Keratinocyte (primary cell): Measurements from ENCODE around the gene DDA1. TPM values are rescaled to one million over a fixed set of nuclear protein-coding genes. Genes with fewer than 3 reads are reported as not detected.

Experiments used
- DNase-seq: peaks from one replicate; pipeline ENCODE4 v3.0.0-alpha.2; 2011; ENCODE audit warnings: low read depth, missing footprints, low spot score
- FAIRE-seq: peaks from 2 replicates; lab custom pipeline; 2011; peaks lifted over from hg19 to GRCh38; lab: Jason Lieb, UNC
- H2AFZ ChIP-seq: 2 replicates; pipeline ENCODE4 v1.6.0; 2012; ENCODE audit warnings: low read length, control low read depth, inconsistent platforms; ENCODE audit not compliant: control insufficient read depth
- H3K27ac ChIP-seq: 2 replicates; pipeline ENCODE4 v1.5.1; 2011; ENCODE audit warnings: low read length; ENCODE audit not compliant: control insufficient read depth, insufficient read depth
- H3K27me3 ChIP-seq: 3 replicates; pipeline ENCODE4 v1.6.0; 2011; ENCODE audit warnings: low read length; ENCODE audit not compliant: control insufficient read depth, insufficient read depth; ENCODE audit errors: extremely low read depth
- H3K36me3 ChIP-seq, 2 experiments: 2 replicates in 1 of 2; 3 replicates in 1 of 2; pipeline ENCODE4 v1.5.1; 2011; ENCODE audit warnings: low read length in 2 of 2, mild to moderate bottlenecking in 1 of 2; ENCODE audit not compliant: control insufficient read depth in 2 of 2, insufficient read depth in 2 of 2; ENCODE audit errors: extremely low read depth in 1 of 2
- H3K4me1 ChIP-seq: 3 replicates; pipeline ENCODE4 v1.5.1; 2011; ENCODE audit warnings: low read length; ENCODE audit not compliant: control insufficient read depth, insufficient read depth; ENCODE audit errors: extremely low read depth
- H3K4me2 ChIP-seq: 3 replicates; pipeline ENCODE4 v1.6.0; 2011; ENCODE audit warnings: low read depth, low read length; ENCODE audit not compliant: control insufficient read depth, insufficient read depth; ENCODE audit errors: extremely low read depth
- H3K4me3 ChIP-seq, 3 experiments: fragments of 200-600 bp in 1 of 3; sonication (generic) in 1 of 3; 2 replicates in 2 of 3; 3 replicates in 1 of 3; pipeline ENCODE4 v1.5.1; 2011 to 2016; ENCODE audit warnings: low read length in 3 of 3, mild to moderate bottlenecking in 3 of 3, control low read depth in 2 of 3, inconsistent platforms in 1 of 3, low read depth in 1 of 3, mixed read lengths in 1 of 3, mixed run types in 1 of 3, moderate library complexity in 1 of 3; ENCODE audit not compliant: control insufficient read depth in 2 of 3, insufficient read depth in 2 of 3; ENCODE audit errors: extremely low read depth in 1 of 3
- H3K79me2 ChIP-seq: 2 replicates; pipeline ENCODE4 v1.6.0; 2012; ENCODE audit warnings: low read length; ENCODE audit not compliant: control insufficient read depth, insufficient read depth
- H3K9ac ChIP-seq: 3 replicates; pipeline ENCODE4 v1.6.0; 2011; ENCODE audit warnings: low read length; ENCODE audit not compliant: control insufficient read depth, insufficient read depth; ENCODE audit errors: extremely low read depth
- H3K9me1 ChIP-seq: 3 replicates; pipeline ENCODE4 v1.6.0; 2011; ENCODE audit warnings: low read length; ENCODE audit not compliant: control insufficient read depth, insufficient read depth; ENCODE audit errors: extremely low read depth
- H3K9me3 ChIP-seq: 2 replicates; pipeline ENCODE4 v1.5.1; 2012; ENCODE audit warnings: low read depth, low read length; ENCODE audit not compliant: control insufficient read depth
- H4K20me1 ChIP-seq: 3 replicates; pipeline ENCODE4 v1.6.0; 2011; ENCODE audit warnings: low read length; ENCODE audit not compliant: control insufficient read depth, insufficient read depth; ENCODE audit errors: extremely low read depth
- EZH2 ChIP-seq: IDR thresholded peaks from one replicate; pipeline ENCODE4 v1.6.1; 2012; ENCODE audit warnings: inconsistent platforms, mild to moderate bottlenecking, low read length, moderate library complexity
- dilution Hi-C: fragments of 300-500 bp; cut with MboI; formaldehyde crosslinking; loops from one replicate; pipeline ENCODE4 v1.7.0; 2020; ENCODE audit warnings: low sequenced_read_pairs; ENCODE audit not compliant: extremely low pct_ligation_motif_present
- polyA plus RNA-seq, 5 experiments: library from polyadenylated mRNA; depleted of rRNA in 3 of 5; stranded (reverse) in 3 of 5; stranded (forward) in 1 of 5; unstranded in 1 of 5; fragments of >200 nt; gene quantifications; 1 replicate in 1 of 5; 2 replicates in 3 of 5; 3 replicates in 1 of 5; pipeline versions ENCODE4 v1.2.1 to v1.2.3, GENCODE V29; 2011 to 2012; ENCODE audit warnings: missing spikeins in 2 of 5, low read depth in 1 of 5, low replicate concordance in 1 of 5
- TF ChIP-seq, protein P1 (sequence below), 3 experiments: IDR thresholded peaks in 1 of 3; conservative IDR thresholded peaks in 1 of 3; optimal IDR thresholded peaks in 1 of 3; 2 replicates in 2 of 3; 3 replicates in 1 of 3; pipeline versions ENCODE3 to v1.5.1; 2011; ENCODE audit warnings: low read length in 3 of 3, mild to moderate bottlenecking in 3 of 3, moderate library complexity in 2 of 3, control low read depth in 1 of 3, inconsistent platforms in 1 of 3; ENCODE audit not compliant: insufficient read depth in 2 of 3; ENCODE audit errors: extremely low read depth in 1 of 3

DDA1 gene
- polyA plus RNA-seq, 1 donor (not counting 4 experiments of a cell fraction or from before 2014, with no cell fraction given): 59.4 TPM

DNA sequence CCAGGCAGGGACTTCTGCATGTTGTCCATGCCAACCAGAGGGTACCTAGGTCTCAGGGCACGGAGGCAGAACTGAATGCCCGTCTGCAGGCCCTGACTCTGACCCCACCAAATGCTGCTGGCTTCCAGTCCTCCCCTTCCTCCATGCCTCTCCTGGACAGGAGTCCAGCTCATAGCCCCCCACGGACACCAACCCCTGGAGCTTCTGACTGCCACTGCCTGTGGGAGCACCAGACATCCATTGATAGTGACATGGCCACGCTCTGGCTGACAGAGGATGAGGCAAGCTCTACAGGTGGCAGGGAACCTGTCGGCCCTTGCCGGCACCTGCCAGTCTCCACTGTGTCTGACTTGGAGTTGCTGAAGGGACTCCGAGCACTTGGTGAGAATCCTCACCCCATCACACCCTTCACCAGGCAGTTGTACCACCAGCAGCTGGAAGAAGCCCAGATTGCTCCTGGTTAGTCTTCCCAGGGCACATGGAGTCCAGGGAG lies 25.8 kb upstream of the DDA1 start:
- no peak for FAIRE-seq
- H3K9ac ChIP-seq: no peak overlapping the region
- no peaks in the 10 kb centered on the region for H4K20me1 ChIP-seq
- dilution Hi-C loops: no loop called here
- no peaks in the 10 kb centered on the region for H3K9me1 ChIP-seq
- no peak overlapping the region for H2AFZ ChIP-seq
- H3K4me2 ChIP-seq: no peak overlapping the region
- H3K36me3 ChIP-seq: peaks cover 0 to 4% of the 10 kb centered on the region in 2 experiments
- no peaks in the 10 kb centered on the region for H3K27me3 ChIP-seq
- no peak for TF ChIP-seq EZH2
- TF ChIP-seq, protein P1, sequence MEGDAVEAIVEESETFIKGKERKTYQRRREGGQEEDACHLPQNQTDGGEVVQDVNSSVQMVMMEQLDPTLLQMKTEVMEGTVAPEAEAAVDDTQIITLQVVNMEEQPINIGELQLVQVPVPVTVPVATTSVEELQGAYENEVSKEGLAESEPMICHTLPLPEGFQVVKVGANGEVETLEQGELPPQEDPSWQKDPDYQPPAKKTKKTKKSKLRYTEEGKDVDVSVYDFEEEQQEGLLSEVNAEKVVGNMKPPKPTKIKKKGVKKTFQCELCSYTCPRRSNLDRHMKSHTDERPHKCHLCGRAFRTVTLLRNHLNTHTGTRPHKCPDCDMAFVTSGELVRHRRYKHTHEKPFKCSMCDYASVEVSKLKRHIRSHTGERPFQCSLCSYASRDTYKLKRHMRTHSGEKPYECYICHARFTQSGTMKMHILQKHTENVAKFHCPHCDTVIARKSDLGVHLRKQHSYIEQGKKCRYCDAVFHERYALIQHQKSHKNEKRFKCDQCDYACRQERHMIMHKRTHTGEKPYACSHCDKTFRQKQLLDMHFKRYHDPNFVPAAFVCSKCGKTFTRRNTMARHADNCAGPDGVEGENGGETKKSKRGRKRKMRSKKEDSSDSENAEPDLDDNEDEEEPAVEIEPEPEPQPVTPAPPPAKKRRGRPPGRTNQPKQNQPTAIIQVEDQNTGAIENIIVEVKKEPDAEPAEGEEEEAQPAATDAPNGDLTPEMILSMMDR (optimal IDR thresholded peaks at IDR 0.05 in 1 of 3, IDR thresholded peaks at IDR 0.05 in 1 of 3, conservative IDR thresholded peaks at IDR 0.05 in 1 of 3; ENCODE audit: extremely low read depth in 1 of 3, insufficient read depth in 2 of 3, low read length in 3 of 3): no peak
- no peak for DNase-seq
- peaks cover 6% of the 10 kb centered on the region for H3K4me1 ChIP-seq
- no peaks in the 10 kb centered on the region for H3K9me3 ChIP-seq
- H3K4me3 ChIP-seq: no peak overlapping the region
- H3K27ac ChIP-seq: no peak overlapping the region
- H3K79me2 ChIP-seq: no peaks in the 10 kb centered on the region

DNA sequence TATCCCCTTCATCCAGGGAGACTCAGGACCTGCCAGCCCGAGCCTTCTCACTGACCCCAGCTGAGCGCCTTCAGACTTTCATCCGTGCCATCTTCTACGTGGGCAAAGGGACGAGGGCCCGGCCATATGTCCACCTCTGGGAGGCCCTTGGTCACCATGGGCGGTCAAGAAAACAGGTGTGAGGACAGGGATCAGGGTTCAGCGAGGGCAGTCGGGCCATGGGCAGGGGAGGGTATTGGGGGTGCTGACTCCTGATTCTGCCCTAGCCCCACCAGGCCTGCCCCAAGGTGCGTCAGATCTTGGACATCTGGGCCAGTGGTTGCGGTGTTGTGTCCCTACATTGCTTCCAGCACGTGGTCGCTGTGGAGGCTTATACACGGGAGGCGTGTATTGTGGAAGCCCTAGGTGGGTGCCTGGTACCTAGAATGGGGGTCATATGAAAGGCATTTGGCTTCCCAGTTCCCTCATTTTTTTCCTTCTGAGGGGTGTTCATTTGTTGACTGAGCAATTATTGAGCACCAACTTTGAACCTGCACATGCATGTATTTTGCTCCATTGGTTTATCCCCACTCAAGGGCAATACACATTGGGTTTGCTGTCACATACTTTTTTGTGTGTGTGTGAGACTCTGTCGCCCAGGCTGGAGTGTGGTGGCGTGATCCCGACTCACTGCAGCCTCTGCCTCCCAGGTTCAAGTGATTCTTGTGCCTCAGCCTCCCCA lies 23.8 kb upstream of the DDA1 start:
- Histone ChIP-seq H3K27ac (no peak overlapping the region), H3K4me3 (no peak overlapping the region), H3K4me1 (peaks cover 6% of the 10 kb centered on the region), H4K20me1 (no peaks in the 10 kb centered on the region), H2AFZ (no peak overlapping the region), H3K27me3 (no peaks in the 10 kb centered on the region), H3K4me2 (no peak overlapping the region), H3K9me1 (no peaks in the 10 kb centered on the region), H3K9ac (no peak overlapping the region), H3K36me3 (no peaks in the 10 kb centered on the region), H3K9me3 (no peaks in the 10 kb centered on the region), H3K79me2 (no peaks in the 10 kb centered on the region)
- dilution Hi-C loops: no loop called here
- DNase-seq (no peak), FAIRE-seq (no peak)
- no peak for TF ChIP-seq EZH2
- TF ChIP-seq, protein P1 (optimal IDR thresholded peaks at IDR 0.05 in 1 of 3, IDR thresholded peaks at IDR 0.05 in 1 of 3, conservative IDR thresholded peaks at IDR 0.05 in 1 of 3; ENCODE audit: extremely low read depth in 1 of 3, insufficient read depth in 2 of 3, low read length in 3 of 3): no peak
